HTR-8/SVneo (cell line): ENCODE data around the gene KNG1.
"Not testable (repeated sequence)": the region's sequence is repeated elsewhere in the genome, so short reads cannot be mapped to it uniquely, and the experiment has no call there.

Source experiments
- DNase-seq: peaks from one replicate; pipeline ENCODE4 v3.0.0; 2011; ENCODE audit warnings: low spot score, mixed read lengths; ENCODE audit not compliant: insufficient read length
- FAIRE-seq: peaks from 2 replicates; lab custom pipeline; 2011; peaks lifted over from hg19 to GRCh38; lab: Jason Lieb, UNC

Gene KNG1

DNA sequence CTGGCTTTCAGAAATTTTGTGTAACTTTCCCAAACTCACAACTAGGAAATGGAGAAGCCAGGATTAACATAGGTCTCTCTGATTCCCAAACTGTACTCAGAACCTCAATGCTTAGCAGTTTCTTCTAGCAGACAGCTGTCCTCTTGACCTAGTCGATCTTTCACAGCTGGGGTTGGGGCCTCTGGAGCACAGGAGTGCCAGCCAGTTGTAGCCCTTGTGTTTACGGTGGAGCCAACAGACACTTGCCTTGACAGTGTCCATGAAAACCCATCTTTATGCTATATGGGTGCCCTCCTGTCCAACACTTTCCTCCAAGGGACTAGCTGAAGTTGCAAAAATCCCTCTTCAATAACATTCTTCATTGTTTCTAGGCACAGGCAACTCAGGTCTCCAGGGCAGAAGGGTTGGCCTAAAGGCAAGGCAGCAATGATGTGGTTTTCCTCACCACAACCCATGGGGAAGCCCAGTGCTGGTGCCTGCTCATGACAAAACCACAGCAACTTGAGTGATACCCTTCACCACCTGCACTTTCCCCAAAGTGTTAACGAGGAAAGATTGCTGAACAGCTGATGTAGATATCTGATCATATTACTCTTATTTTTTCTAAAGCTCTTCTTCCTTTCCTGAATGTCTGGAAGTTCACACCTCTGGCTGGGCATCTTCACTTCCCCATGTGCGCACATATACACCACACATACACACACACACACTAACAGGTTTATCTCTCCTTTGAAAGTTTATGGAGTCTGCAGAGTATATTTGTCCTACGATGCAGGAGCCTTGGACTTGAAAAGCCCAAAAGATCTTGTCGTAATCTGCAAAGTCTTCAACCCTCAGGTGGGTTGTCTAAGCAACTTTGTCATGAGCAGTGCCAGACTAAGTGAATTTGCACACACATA, 11.0 kb upstream of the KNG1 start:
- FAIRE-seq (no peak), DNase-seq (no peak)

DNA sequence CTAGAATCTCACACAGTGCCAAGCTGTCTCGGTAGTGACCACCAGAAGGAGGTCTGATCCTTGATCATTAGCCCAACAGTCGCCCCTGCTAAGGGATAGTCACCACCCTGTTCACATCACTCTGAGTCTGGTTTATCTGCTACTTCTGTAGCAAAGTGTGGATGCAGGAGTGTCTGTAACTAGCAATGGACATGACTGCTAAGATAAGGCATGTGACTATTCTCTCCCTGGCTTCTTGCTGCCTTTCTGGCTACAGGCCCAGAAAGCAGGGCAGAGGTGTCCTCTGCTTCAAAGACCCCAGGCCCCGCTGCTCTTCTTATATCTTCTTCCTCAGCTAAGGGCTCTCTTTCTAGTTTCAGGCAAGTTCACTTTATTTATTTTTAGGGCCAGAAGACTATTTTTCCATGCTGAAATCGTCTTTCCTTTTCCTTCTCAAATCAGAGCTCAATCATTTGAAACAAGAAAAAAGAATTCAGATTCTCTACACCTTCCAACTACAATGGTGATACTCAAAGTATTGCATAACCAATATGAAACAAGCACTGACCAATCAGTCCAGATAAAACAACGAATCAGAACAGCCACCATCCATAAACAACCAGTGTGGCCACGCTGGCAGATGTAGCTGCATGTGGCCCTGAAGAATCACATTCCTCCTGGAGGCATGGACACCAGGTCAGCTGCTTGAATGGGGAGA, 8.0 kb upstream of the KNG1 start:
- FAIRE-seq = no peak
- no peak for DNase-seq

DNA sequence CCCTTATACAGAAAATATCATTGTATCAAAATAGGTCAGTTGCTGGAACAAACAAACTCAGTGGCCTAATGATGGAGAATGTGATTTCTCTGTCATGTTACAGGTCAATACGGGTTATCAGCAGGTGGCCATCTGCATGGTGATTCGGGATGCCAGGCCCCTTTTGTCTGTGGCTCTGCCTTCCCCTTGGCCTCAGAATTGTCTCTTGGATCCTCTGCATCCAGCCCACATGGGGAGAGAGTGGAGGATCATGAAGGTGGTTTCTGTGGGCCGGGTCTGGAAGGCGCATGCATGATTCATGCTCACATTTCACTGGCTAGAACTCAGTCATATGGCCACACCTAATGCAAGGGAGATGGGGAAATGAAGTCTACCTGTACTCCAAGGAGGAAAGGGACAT, 6.5 kb upstream of the KNG1 start:
- DNase-seq, FAIRE-seq: not testable (repeated sequence)

- no peak for FAIRE-seq
- DNase-seq = no peak
Observed at GRCh38 chr3:186713499-186713898, 3.7 kb upstream of the KNG1 start.

- FAIRE-seq (no peak), DNase-seq (no peak)
Observed at GRCh38 chr3:186719945-186720739, 3.0 kb downstream of the KNG1 start.

GRCh38 chr3:186722457-186722856, 5.3 kb downstream of the KNG1 start:
- FAIRE-seq = no peak
- peak; percentile 10 for DNase-seq

DNA sequence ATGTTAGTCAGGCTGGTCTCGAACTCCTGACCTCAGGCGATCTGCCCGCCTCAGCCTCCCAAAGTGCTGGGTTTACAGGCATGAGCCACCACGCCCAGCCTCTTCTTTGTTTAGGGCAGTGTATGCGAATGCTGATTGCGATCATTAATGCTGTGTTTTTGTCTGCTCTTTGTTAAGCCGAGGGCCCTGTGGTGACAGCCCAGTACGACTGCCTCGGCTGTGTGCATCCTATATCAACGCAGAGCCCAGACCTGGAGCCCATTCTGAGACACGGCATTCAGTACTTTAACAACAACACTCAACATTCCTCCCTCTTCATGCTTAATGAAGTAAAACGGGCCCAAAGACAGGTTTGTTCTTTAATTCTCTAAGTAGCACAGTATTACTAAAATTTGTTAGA, 7.8 kb downstream of the KNG1 start:
- no peak for FAIRE-seq
- no peak for DNase-seq

DNA sequence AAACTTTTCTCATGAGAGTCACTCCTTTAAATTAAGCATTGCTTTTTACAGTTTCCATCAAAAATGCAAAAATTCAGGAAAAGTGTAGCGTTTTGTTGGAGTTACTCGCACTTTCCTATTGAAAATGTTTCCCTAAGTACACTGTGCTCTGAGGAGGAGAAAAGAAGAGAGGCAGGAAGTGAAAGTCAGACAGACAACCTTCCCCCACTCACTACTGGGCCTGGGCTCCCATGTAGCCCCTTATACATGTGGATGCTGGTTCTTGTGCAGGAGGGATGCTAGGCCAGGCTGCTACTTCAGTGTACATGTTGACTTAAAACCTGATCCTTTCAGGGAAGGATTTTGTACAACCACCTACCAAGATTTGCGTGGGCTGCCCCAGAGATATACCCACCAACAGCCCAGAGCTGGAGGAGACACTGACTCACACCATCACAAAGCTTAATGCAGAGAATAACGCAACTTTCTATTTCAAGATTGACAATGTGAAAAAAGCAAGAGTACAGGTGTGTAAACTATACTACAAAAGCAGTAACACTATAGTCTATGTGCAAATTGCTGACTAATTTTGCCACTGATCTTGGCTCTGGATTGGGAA, 15.1 kb downstream of the KNG1 start:
- no peak for FAIRE-seq
- DNase-seq = no peak

DNA sequence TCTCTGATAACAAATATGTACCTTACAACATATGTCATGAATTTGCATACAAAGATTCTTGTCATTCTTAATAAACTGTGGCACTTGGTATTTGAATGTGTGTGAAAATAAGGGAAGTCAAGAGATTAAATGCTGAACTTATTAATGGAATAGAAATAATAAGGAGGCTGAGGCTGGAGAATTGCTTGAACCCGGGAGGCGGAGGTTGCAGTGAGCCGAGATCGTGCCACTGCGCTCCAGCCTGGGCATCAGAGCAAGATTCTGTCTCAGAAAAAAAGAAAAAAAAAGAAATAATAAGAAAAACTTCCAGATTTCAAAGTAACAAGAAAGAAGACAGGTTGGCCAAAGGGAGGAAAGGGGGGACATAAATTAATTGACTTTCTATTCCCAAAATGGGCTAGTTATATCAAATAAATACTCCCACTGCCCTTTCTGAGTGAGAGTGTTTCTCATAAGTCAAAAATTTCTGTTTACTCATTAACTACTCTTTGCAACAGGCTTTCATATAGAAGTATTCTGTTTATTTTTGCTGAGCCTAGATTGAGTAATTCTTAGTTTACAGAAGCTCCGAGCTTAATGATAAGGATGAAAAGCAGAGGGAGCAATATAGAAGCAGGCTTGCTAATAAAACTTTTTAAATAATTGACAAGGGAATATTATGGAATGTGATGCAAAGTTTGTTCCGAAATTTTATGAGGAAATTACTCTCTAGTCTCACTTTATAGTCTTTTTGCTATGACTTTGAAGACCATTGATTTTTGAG, 25.6 kb downstream of the KNG1 start:
- FAIRE-seq (no peak), DNase-seq (no peak)

DNA sequence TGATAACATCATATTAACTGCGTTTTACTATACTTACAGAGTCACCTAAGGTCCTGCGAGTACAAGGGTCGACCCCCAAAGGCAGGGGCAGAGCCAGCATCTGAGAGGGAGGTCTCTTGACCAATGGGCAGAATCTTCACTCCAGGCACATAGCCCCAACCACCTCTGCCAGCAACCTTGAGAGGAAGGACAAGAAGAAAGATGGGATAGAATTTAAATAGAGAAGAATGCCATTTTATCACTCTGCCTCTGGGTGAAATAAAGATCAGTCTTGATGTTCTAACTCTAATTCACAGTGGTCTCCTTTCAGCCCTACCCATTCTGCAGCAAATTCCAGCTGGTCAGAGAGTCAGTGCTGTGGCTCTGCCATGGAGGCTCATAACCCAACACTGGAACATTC, 26.5 kb downstream of the KNG1 start:
- no peak for FAIRE-seq
- DNase-seq = no peak

DNA sequence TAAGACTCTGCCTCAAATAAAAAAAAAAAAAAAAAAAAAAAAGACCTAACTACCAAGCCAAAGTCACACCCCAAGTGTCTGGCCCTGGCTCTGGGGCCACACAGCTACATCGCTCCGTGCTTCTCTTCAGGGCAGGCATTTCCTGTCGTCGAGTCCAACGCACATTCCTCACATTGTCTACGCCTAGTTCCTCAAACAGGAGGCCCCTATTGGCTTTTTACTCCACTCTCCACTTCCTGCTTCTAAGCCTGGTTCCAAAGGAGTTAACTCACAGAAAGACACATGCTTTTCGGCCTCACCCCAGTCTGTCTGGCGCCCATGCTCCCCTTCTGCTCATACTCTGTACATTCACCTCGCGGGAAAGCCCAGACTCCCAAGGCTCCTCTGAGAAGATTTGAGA, 28.8 kb downstream of the KNG1 start:
- FAIRE-seq (no peak), DNase-seq (peak; percentile 88)

GRCh38 chr3:186750316-186750715, 33.2 kb downstream of the KNG1 start:
- FAIRE-seq = no peak
- no peak for DNase-seq

GRCh38 chr3:186751480-186751879, 34.3 kb downstream of the KNG1 start:
- DNase-seq (no peak), FAIRE-seq (no peak)

- no peak for FAIRE-seq
- no peak for DNase-seq
Observed at GRCh38 chr3:186754006-186754405, 36.8 kb downstream of the KNG1 start.

GRCh38 chr3:186754871-186755270, 37.7 kb downstream of the KNG1 start:
- DNase-seq (no peak), FAIRE-seq (no peak)

DNA sequence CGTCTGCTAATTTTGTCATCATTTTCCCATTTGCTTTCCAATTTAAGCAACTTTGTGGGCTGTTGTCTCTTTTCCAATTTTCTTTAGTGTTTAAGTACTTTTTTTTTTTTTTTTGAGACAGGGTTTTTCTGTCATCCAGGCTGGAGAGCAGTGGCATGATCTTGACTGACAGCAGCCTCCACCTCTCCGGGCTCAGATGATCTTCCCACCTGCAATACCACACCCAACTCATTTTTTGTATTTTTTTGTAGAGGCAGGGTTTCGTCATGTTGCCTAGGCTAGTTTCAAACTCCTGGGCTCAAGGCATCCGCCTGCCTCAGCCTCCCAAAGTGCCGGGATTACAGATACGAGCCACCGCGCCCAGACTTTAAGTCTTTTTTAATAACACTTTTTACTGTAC, 40.1 kb downstream of the KNG1 start:
- DNase-seq (no peak), FAIRE-seq (no peak)

GRCh38 chr3:186757686-186758220, 40.6 kb downstream of the KNG1 start:
- DNase-seq = no peak
- FAIRE-seq = no peak

DNA sequence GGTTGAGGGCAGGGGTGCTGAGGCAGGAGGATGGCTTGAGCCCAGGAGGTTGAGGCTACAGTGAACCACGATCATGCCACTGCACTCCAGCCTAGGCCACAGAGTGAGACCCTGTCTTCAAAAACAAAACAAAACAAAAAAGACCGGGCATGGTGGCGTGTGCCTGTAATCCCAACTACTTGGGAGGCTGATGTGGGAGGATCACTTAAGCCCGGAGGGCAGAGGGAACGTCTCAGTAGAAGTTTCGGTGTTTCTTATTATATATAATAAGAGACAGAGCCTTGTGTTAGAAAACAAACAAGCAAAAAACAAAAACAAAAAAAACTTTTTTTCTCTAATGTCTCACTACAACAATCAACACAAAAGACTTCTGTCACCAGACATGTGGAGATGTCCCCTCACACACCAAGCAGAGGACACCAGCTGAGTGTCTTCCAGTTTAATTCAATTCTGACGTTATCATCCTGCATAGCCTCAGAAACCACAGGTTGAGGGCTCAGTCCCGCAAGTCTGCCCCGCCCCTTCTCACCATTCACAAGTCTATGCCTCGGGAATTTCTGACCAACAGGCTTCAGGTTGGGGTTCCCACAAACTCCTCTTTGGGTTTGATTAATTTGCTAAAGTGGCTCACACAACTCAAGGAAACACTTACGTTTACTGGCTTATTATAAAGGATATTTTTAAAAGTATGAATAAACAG, 42.2 kb downstream of the KNG1 start:
- DNase-seq = no peak
- FAIRE-seq = no peak
